ENCODE results near the gene DGCR8. TPM values are rescaled to one million over a fixed set of nuclear protein-coding genes. Genes with fewer than 3 reads are reported as not detected.

Gene DGCR8
- total RNA-seq, 4 donors from 2014 or later: 13.7 to 33.8 (median 18.7) TPM

DNA sequence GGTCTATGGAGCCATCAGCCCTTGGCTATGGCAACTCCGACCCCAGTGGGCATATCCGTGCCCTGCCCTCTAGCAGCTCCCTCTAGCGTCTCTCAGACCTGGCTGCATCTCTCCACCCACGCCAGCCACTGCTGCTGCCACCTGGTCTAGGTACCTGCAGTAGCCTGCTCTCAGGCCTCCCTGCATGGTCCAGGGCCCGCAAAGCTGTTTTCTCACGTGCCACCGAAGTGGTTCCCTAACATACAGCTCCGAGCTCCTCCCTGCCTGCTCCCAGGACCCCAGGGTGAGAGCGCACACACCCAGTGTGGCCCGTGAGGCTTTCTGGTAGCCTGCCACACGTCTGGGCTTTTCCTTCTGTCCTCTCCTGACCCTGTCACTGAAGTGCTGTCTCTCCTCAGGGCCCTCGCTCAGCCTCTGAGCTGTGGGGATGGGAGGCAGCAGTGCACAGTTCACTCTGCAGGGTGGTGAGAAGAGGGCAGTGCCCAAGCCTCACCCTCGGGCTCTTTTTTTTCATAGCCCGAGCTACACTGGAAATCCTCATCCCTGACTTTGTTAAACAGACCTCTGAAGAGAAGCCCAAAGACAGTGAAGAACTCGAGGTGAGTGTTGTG is 14.3 kb downstream of the DGCR8 start:
- TF ChIP-seq POLR2A (IDR thresholded peaks at IDR 0.05): no peak
- no peak overlapping the region for H3K4me3 ChIP-seq
- no peaks in the 10 kb centered on the region for H3K4me1 ChIP-seq
- no peaks in the 10 kb centered on the region for H3K9me3 ChIP-seq
- DNase-seq: no peak
- H3K27ac ChIP-seq: no peak overlapping the region
- H3K27me3 ChIP-seq: no peaks in the 10 kb centered on the region
- intact Hi-C loops (cut with DNase I): no loop called here
- peaks cover 61 to 100% (median 65%) of the 10 kb centered on the region in 3 donors for H3K36me3 ChIP-seq
- 94 to 98% methylated on average over 6 to 13 of the region's 15 CpGs for WGBS, 2 donors

DNA sequence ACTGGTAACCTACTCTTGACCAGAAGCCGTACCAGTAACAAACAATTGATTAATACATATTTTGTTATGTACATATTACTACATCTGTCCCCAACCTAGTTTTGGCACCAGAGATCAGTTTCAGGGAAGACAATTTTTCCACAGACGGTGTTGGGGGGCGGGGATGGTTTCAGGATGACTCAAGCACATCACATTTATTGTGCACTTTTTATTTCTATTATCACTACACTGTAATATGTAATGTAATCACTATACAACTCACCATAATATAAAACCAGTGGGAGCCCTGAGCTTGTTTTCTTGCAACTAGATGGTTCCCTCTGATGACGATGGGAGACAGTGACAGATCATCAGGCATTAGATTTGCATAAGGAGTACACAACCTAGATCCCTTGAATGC is 15.5 kb downstream of the DGCR8 start:
- Histone ChIP-seq H3K36me3 (peaks cover 53 to 100% (median 61%) of the 10 kb centered on the region in 3 donors), H3K9me3 (no peaks in the 10 kb centered on the region), H3K27ac (no peak overlapping the region), H3K27me3 (no peaks in the 10 kb centered on the region), H3K4me3 (no peak overlapping the region), H3K4me1 (no peaks in the 10 kb centered on the region)
- DNase-seq: no peak
- TF ChIP-seq, protein P1, sequence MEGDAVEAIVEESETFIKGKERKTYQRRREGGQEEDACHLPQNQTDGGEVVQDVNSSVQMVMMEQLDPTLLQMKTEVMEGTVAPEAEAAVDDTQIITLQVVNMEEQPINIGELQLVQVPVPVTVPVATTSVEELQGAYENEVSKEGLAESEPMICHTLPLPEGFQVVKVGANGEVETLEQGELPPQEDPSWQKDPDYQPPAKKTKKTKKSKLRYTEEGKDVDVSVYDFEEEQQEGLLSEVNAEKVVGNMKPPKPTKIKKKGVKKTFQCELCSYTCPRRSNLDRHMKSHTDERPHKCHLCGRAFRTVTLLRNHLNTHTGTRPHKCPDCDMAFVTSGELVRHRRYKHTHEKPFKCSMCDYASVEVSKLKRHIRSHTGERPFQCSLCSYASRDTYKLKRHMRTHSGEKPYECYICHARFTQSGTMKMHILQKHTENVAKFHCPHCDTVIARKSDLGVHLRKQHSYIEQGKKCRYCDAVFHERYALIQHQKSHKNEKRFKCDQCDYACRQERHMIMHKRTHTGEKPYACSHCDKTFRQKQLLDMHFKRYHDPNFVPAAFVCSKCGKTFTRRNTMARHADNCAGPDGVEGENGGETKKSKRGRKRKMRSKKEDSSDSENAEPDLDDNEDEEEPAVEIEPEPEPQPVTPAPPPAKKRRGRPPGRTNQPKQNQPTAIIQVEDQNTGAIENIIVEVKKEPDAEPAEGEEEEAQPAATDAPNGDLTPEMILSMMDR (IDR thresholded peaks at IDR 0.05): no peak
- intact Hi-C loops (cut with DNase I): no loop called here
- 85 to 87% methylated on average over 4 of the region's 4 CpGs for WGBS, 2 donors

DNA sequence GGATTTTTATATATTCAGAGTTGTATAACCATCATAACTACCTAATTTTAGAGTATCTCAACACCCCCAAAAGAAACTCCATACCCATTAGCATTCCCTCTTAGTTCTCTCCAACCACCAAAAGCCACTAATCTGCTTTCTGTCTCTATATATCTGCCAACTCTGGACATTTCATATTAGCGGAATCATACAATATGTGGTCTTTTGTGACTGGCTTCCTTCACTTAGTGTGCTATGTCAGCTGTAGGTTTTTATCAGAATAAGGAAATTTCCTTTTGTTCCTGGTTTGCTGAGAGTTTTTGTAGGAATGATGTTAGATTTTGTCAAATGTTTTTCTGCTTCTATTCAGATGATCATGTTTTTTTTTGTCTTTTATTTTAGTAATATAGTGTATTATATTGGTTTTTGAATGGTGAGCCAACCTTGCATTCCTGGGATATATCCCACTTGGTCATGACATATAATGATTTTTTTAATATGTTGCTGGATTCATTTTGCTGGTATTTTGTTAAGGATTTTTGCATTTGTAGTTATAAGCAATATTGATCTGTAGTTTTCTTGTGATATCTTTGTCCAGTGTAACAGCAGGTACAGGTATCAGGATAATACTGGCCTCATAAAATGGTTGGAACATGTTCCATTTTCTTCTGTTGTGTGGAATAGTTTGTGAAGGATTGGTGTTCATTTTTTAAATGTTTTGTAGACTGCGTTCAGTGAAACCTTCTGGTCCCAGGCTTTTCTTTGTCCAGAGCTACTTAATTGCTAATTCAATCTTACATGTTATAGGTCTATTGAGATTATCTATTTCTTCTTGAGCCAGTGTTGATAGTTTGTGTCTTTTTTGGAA is 16.8 kb downstream of the DGCR8 start:
- DNase-seq: no peak
- intact Hi-C loops (cut with DNase I): no loop called here
- WGBS, 2 donors: 94 to 96% methylated on average over 2 of the region's 2 CpGs
- Histone ChIP-seq H3K4me1 (no peaks in the 10 kb centered on the region), H3K36me3 (peaks cover 40 to 100% (median 58%) of the 10 kb centered on the region in 3 donors), H3K27ac (no peak overlapping the region), H3K27me3 (no peaks in the 10 kb centered on the region), H3K9me3 (no peaks in the 10 kb centered on the region), H3K4me3 (no peak overlapping the region)
- no peak for TF ChIP-seq POLR2A (IDR thresholded peaks at IDR 0.05)
- TF ChIP-seq, protein P1 (IDR thresholded peaks at IDR 0.05): no peak

- Histone ChIP-seq H3K9me3 (no peaks in the 10 kb centered on the region), H3K27me3 (no peaks in the 10 kb centered on the region), H3K27ac (no peak overlapping the region), H3K36me3 (peaks cover 22 to 100% (median 36%) of the 10 kb centered on the region in 3 donors), H3K4me3 (no peak overlapping the region), H3K4me1 (no peaks in the 10 kb centered on the region)
- no peak for TF ChIP-seq POLR2A (IDR thresholded peaks at IDR 0.05)
- TF ChIP-seq, protein P1 (IDR thresholded peaks at IDR 0.05): no peak
- 98 to 100% methylated on average over 4 to 6 of the region's 6 CpGs for WGBS, 2 donors
- no peak for DNase-seq
- intact Hi-C loops (cut with DNase I): no loop called here
Observed at GRCh38 chr22:20099099-20099711, 19.2 kb downstream of the DGCR8 start.

DNA sequence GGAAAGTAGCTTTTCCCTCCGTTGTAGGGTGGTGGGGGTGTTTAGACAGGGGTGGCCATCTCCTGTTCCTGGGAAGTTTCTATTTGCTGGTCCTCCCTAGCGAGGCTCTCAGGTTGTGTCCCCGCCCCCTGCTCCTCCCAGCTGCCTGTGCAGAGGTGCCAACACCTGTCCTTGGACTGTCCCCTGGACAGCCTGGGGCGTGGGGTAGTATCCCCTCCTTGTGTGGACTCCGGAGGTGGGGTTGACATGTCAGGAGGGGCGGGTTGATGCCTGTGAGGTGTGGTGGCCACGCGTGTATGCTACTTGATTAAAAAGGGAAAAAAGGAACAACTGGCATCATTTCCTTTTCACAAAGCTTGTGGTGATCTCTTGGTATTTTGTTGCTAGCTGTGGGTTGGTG is 21.6 kb downstream of the DGCR8 start:
- WGBS, 2 donors: 72 to 89% methylated on average over 7 of the region's 8 CpGs
- no peak for DNase-seq

More for the DNA sequence above, 21.6 kb downstream of the DGCR8 start:
- Histone ChIP-seq H3K9me3 (no peaks in the 10 kb centered on the region), H3K36me3 (peaks cover 21 to 100% (median 22%) of the 10 kb centered on the region in 3 donors), H3K4me1 (no peaks in the 10 kb centered on the region), H3K27ac (no peak overlapping the region), H3K27me3 (no peaks in the 10 kb centered on the region), H3K4me3 (no peak overlapping the region)
- TF ChIP-seq, protein P1 (IDR thresholded peaks at IDR 0.05): no peak
- no peak for TF ChIP-seq POLR2A (IDR thresholded peaks at IDR 0.05)
- intact Hi-C loops (cut with DNase I): no loop called here

All from esophagus squamous epithelium (tissue), 5 donors.